Activated T-cell treated with anti-CD3 and anti-CD28 coated beads, Interleukin-2, amount 50 U/mL, for 24 hours (primary cell): ENCODE data around the gene FXYD3.
"Not testable (repeated sequence)": the region's sequence is repeated elsewhere in the genome, so short reads cannot be mapped to it uniquely, and the experiment has no call there.

ENCODE experiments used
- DNase-seq: peaks from one replicate; pipeline ENCODE4 v3.0.0-alpha.2; 2020
- H3K27ac Mint-ChIP-seq: 2 replicates; pipeline ENCODE4 v1.8.0; 2020; ENCODE audit warnings: mild to moderate bottlenecking, mixed read lengths
- H3K27me3 Mint-ChIP-seq: 2 replicates; pipeline ENCODE4 v1.8.0; 2020; ENCODE audit warnings: mixed read lengths
- H3K36me3 Mint-ChIP-seq: 2 replicates; pipeline ENCODE4 v1.8.0; 2020; ENCODE audit warnings: low read depth, mixed read lengths
- H3K4me1 Mint-ChIP-seq: 2 replicates; pipeline ENCODE4 v1.8.0; 2020; ENCODE audit warnings: low read depth, mixed read lengths
- H3K4me3 Mint-ChIP-seq: 2 replicates; pipeline ENCODE4 v1.8.0; 2020; ENCODE audit warnings: mild to moderate bottlenecking, moderate library complexity, mixed read lengths
- H3K9me3 Mint-ChIP-seq: 2 replicates; pipeline ENCODE4 v1.8.0; 2020; ENCODE audit warnings: mixed read lengths

The FXYD3 gene

GRCh38 chr19:35094656-35095055 lies 21.0 kb upstream of the FXYD3 start:
- Mint-ChIP-seq H3K27me3 (peaks cover 11% of the 10 kb centered on the region), H3K36me3 (no peaks in the 10 kb centered on the region), H3K9me3 (no peaks in the 10 kb centered on the region), H3K27ac (no peak overlapping the region), H3K4me1 (peaks cover 5% of the 10 kb centered on the region), H3K4me3 (no peak overlapping the region)
- DNase-seq, result no peak

GRCh38 chr19:35095667-35096368 lies 19.8 kb upstream of the FXYD3 start:
- DNase-seq, result no peak
- Mint-ChIP-seq H3K27me3 (peaks cover 3% of the 10 kb centered on the region), H3K4me3 (no peak overlapping the region), H3K27ac (no peak overlapping the region), H3K36me3 (no peaks in the 10 kb centered on the region), H3K4me1 (no peaks in the 10 kb centered on the region), H3K9me3 (no peaks in the 10 kb centered on the region)

- no peaks in the 10 kb centered on the region for H3K27me3 Mint-ChIP-seq
- H3K36me3 Mint-ChIP-seq, result no peaks in the 10 kb centered on the region
- no peaks in the 10 kb centered on the region for H3K9me3 Mint-ChIP-seq
- H3K4me3 Mint-ChIP-seq, result no peak overlapping the region
- DNase-seq, result no peak
- H3K27ac Mint-ChIP-seq, result no peak overlapping the region
- H3K4me1 Mint-ChIP-seq, result no peaks in the 10 kb centered on the region
Observed at GRCh38 chr19:35098413-35099049, 17.1 kb upstream of the FXYD3 start.

- Mint-ChIP-seq H3K4me1 (no peaks in the 10 kb centered on the region), H3K9me3 (no peaks in the 10 kb centered on the region), H3K4me3 (no peak overlapping the region), H3K27me3 (no peaks in the 10 kb centered on the region), H3K27ac (no peak overlapping the region), H3K36me3 (no peaks in the 10 kb centered on the region)
- DNase-seq, result no peak
Observed at GRCh38 chr19:35099155-35099896, 16.3 kb upstream of the FXYD3 start.

- Mint-ChIP-seq H3K27me3 (no peaks in the 10 kb centered on the region), H3K9me3 (no peaks in the 10 kb centered on the region)
Observed at GRCh38 chr19:35099897-35100275, 15.7 kb upstream of the FXYD3 start.

GRCh38 chr19:35100588-35101533 lies 14.8 kb upstream of the FXYD3 start:
- no peaks in the 10 kb centered on the region for H3K36me3 Mint-ChIP-seq
- H3K27ac Mint-ChIP-seq, result no peak overlapping the region
- H3K4me1 Mint-ChIP-seq, result no peaks in the 10 kb centered on the region
- H3K4me3 Mint-ChIP-seq, result no peak overlapping the region
- no peaks in the 10 kb centered on the region for H3K9me3 Mint-ChIP-seq
- H3K27me3 Mint-ChIP-seq, result no peaks in the 10 kb centered on the region
- no peak for DNase-seq

More at GRCh38 chr19:35099897-35100275, 15.7 kb upstream of the FXYD3 start:
- DNase-seq, result no peak
- Mint-ChIP-seq H3K4me3 (no peak overlapping the region), H3K27ac (no peak overlapping the region), H3K4me1 (no peaks in the 10 kb centered on the region), H3K36me3 (no peaks in the 10 kb centered on the region)

- H3K27me3 Mint-ChIP-seq, H3K27ac Mint-ChIP-seq, H3K9me3 Mint-ChIP-seq, DNase-seq, H3K4me1 Mint-ChIP-seq, H3K4me3 Mint-ChIP-seq, H3K36me3 Mint-ChIP-seq: not testable (repeated sequence)
Observed at GRCh38 chr19:35101949-35102348, 13.7 kb upstream of the FXYD3 start.

- H3K36me3 Mint-ChIP-seq, H3K4me3 Mint-ChIP-seq, H3K27ac Mint-ChIP-seq, DNase-seq, H3K9me3 Mint-ChIP-seq, H3K27me3 Mint-ChIP-seq, H3K4me1 Mint-ChIP-seq: not testable (repeated sequence)
Observed at GRCh38 chr19:35103614-35104013, 12.0 kb upstream of the FXYD3 start.

- H3K4me1 Mint-ChIP-seq, result peaks cover 8% of the 10 kb centered on the region
- no peak for DNase-seq
- no peak overlapping the region for H3K4me3 Mint-ChIP-seq
- H3K9me3 Mint-ChIP-seq, result no peaks in the 10 kb centered on the region
- no peak overlapping the region for H3K27ac Mint-ChIP-seq
- no peaks in the 10 kb centered on the region for H3K36me3 Mint-ChIP-seq
- H3K27me3 Mint-ChIP-seq, result no peaks in the 10 kb centered on the region
Observed at GRCh38 chr19:35104361-35104760, 11.3 kb upstream of the FXYD3 start.

- H3K27me3 Mint-ChIP-seq, result peaks cover 5% of the 10 kb centered on the region
- H3K9me3 Mint-ChIP-seq, result no peaks in the 10 kb centered on the region
- H3K4me1 Mint-ChIP-seq, result peaks cover 8% of the 10 kb centered on the region
- no peak for DNase-seq
- no peak overlapping the region for H3K27ac Mint-ChIP-seq
- no peak overlapping the region for H3K4me3 Mint-ChIP-seq
- H3K36me3 Mint-ChIP-seq, result no peaks in the 10 kb centered on the region
Observed at GRCh38 chr19:35105047-35105410, 10.6 kb upstream of the FXYD3 start.

GRCh38 chr19:35105411-35106290 lies 10.0 kb upstream of the FXYD3 start:
- no peak for DNase-seq
- peaks cover 8% of the 10 kb centered on the region for H3K4me1 Mint-ChIP-seq
- no peak overlapping the region for H3K4me3 Mint-ChIP-seq
- no peak overlapping the region for H3K27ac Mint-ChIP-seq
- no peaks in the 10 kb centered on the region for H3K9me3 Mint-ChIP-seq
- peaks cover 5% of the 10 kb centered on the region for H3K27me3 Mint-ChIP-seq
- H3K36me3 Mint-ChIP-seq, result no peaks in the 10 kb centered on the region

GRCh38 chr19:35106291-35106583 lies 9.4 kb upstream of the FXYD3 start:
- no peaks in the 10 kb centered on the region for H3K9me3 Mint-ChIP-seq
- no peak for DNase-seq
- H3K27ac Mint-ChIP-seq, result no peak overlapping the region
- peaks cover 8% of the 10 kb centered on the region for H3K4me1 Mint-ChIP-seq
- peaks cover 5% of the 10 kb centered on the region for H3K27me3 Mint-ChIP-seq
- no peak overlapping the region for H3K4me3 Mint-ChIP-seq
- H3K36me3 Mint-ChIP-seq, result no peaks in the 10 kb centered on the region

- no peak overlapping the region for H3K27ac Mint-ChIP-seq
- DNase-seq, result no peak
- no peak overlapping the region for H3K4me3 Mint-ChIP-seq
- no peaks in the 10 kb centered on the region for H3K36me3 Mint-ChIP-seq
- peaks cover 5% of the 10 kb centered on the region for H3K27me3 Mint-ChIP-seq
- H3K9me3 Mint-ChIP-seq, result no peaks in the 10 kb centered on the region
- H3K4me1 Mint-ChIP-seq, result peaks cover 8% of the 10 kb centered on the region
Observed at GRCh38 chr19:35106898-35107541, 8.6 kb upstream of the FXYD3 start.
